Thyroid gland (tissue), 4 donors: Measurements from ENCODE around the gene PTPN14. TPM values are rescaled to one million over a fixed set of nuclear protein-coding genes. Genes with fewer than 3 reads are reported as not detected.
"Not testable (repeated sequence)": the region's sequence is repeated elsewhere in the genome, so short reads cannot be mapped to it uniquely, and the experiment has no call there.

Source experiments
- DNase-seq, 2 donors: peaks; one replicate each; pipeline ENCODE4 v3.0.0-alpha.2; 2019
- H3K27ac ChIP-seq, 3 donors: fragments of 200-600 bp; sonication (generic); 1 replicate in 2 of 3; 2 replicates in 1 of 3; pipeline ENCODE4 v1.5.1; 2016 to 2019; ENCODE audit warnings: mild to moderate bottlenecking in 1 of 3, moderate library complexity in 1 of 3
- H3K27me3 ChIP-seq: fragments of 200-600 bp; sonication (generic); one replicate; pipeline ENCODE4 v1.5.1; 2019
- H3K36me3 ChIP-seq, 2 donors: fragments of 200-600 bp; sonication (generic); one replicate each; pipeline ENCODE4 v1.5.1; 2016 to 2019
- H3K4me1 ChIP-seq, 2 donors: fragments of 200-600 bp; sonication (generic); one replicate each; pipeline ENCODE4 v1.5.1; 2017 to 2019
- H3K4me3 ChIP-seq, 3 donors: fragments of 200-600 bp; sonication (generic); replicated peaks in 1 of 3; 1 replicate in 2 of 3; 2 replicates in 1 of 3; pipeline ENCODE4 v1.5.1; 2016; ENCODE audit warnings: mild to moderate bottlenecking in 1 of 3
- H3K9me3 ChIP-seq: fragments of 200-600 bp; sonication (generic); one replicate; pipeline ENCODE4 v1.5.1; 2017
- POLR2A ChIP-seq, 2 donors: fragments of 450-650 bp; IDR thresholded peaks; one replicate each; pipeline ENCODE4 v1.6.1; 2017; ENCODE audit warnings: antibody characterized with exemption in 2 of 2, mild to moderate bottlenecking in 2 of 2, moderate library complexity in 1 of 2
- WGBS, 2 donors: methylation state at CpG; one replicate each; pipeline ENCODE4 v1.1.5; 2017; 5-methylcytosine and 5-hydroxymethylcytosine counted together
- intact Hi-C: fragments of 100-400 bp; cut with DNase I; formaldehyde crosslinking; loops from one replicate; pipeline ENCODE4 v1.15.1; 2023
- total RNA-seq, 4 donors: library from RNA; depleted of rRNA; stranded (reverse); fragments of >200 nt; gene quantifications; one replicate each; pipeline ENCODE4 v1.2.3, GENCODE V29; 2016
- TF ChIP-seq, protein P1 (sequence below), 6 experiments: fragments of 200-600 bp in 3 of 6; fragments of 450-650 bp in 3 of 6; sonication (generic) in 3 of 6; IDR thresholded peaks; one replicate each; pipeline ENCODE4 v1.5.1; 2016 to 2019; ENCODE audit warnings: antibody characterized with exemption in 6 of 6, mild to moderate bottlenecking in 2 of 6, inconsistent platforms in 1 of 6, moderate library complexity in 1 of 6

The PTPN14 gene
- total RNA-seq, 4 donors from 2014 or later: 28.1 to 33.4 (median 31.8) TPM

DNA sequence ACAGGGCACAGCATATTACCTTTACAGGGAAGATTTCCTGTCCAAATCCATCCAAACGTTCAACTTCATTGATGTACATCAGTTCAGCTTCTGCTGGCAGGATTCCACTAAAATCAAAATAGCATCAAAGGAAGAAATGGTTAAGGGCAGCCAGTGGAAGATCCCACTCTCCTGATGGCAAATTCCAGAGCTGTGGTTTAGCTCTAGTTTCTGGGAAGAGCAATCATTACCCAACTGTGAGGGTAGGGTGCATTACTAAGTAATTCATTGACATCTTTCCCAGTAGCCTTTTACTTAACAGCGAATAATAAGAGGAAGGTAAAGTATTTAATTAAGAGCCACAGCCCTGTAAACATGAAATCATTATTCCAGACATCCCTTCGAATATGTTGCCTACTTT, 149.7 kb downstream of the PTPN14 start:
- H3K36me3 ChIP-seq: peaks cover 0 to 2% of the 10 kb centered on the region in 2 donors
- peaks cover 0 to 10% of the 10 kb centered on the region in 2 donors for H3K4me1 ChIP-seq
- intact Hi-C loops: no loop called here
- WGBS, 2 donors: 86 to 93% methylated on average over 3 of the region's 3 CpGs
- no peak for TF ChIP-seq POLR2A (IDR thresholded peaks at IDR 0.05)
- TF ChIP-seq, protein P1, sequence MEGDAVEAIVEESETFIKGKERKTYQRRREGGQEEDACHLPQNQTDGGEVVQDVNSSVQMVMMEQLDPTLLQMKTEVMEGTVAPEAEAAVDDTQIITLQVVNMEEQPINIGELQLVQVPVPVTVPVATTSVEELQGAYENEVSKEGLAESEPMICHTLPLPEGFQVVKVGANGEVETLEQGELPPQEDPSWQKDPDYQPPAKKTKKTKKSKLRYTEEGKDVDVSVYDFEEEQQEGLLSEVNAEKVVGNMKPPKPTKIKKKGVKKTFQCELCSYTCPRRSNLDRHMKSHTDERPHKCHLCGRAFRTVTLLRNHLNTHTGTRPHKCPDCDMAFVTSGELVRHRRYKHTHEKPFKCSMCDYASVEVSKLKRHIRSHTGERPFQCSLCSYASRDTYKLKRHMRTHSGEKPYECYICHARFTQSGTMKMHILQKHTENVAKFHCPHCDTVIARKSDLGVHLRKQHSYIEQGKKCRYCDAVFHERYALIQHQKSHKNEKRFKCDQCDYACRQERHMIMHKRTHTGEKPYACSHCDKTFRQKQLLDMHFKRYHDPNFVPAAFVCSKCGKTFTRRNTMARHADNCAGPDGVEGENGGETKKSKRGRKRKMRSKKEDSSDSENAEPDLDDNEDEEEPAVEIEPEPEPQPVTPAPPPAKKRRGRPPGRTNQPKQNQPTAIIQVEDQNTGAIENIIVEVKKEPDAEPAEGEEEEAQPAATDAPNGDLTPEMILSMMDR (IDR thresholded peaks at IDR 0.05): no peak
- H3K27me3 ChIP-seq: no peaks in the 10 kb centered on the region
- DNase-seq: no peak
- no peak overlapping the region for H3K4me3 ChIP-seq
- no peak overlapping the region for H3K27ac ChIP-seq
- H3K9me3 ChIP-seq: no peaks in the 10 kb centered on the region

DNA sequence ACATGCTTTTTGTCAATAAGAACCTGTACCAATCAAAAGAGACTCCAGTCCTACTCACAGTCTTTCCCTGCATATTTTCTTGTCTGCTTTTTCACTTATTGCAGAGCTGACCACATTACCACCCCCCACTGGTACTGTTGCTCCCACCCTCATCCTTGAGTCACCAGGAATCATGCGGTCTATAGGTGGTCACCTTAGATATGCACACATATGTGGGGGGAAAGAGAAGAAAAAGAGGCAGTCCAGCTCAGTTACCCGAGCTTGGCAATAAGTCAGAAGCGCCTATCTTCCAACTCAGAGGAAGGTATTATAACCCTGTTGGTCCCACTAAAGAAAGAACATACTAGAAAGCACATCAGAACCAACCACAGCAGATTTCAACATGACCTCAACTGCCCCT, 151.3 kb downstream of the PTPN14 start:
- H3K36me3 ChIP-seq: peaks cover 0 to 2% of the 10 kb centered on the region in 2 donors
- DNase-seq: no peak
- intact Hi-C loops: no loop called here

DNA sequence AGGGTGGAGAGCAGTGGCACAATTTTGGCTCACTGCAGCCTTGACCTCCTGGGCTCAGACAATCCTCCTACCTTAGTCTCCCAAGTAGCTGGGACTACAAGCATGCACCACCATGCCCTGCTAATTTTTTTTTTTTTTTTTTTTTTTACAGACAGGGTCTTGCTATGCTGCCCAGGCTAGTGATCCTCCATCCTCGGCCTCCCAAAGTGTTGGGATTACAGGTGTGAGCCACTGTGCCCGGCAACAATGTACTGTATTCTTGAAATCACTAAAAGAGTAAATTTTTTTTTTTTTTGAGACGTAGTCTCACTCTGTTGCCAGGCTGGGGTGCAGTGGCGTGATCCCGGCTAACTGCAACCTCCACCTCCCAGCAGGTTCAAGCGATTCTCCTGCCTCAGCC, 152.9 kb downstream of the PTPN14 start:
- peaks cover 1 to 5% of the 10 kb centered on the region in 2 donors for H3K36me3 ChIP-seq

More for the DNA sequence above, 151.3 kb downstream of the PTPN14 start:
- Histone ChIP-seq H3K4me1 (peaks cover 0 to 10% of the 10 kb centered on the region in 2 donors), H3K27ac (no peak overlapping the region), H3K9me3 (no peaks in the 10 kb centered on the region), H3K4me3 (no peak overlapping the region), H3K27me3 (no peaks in the 10 kb centered on the region)
- WGBS, 2 donors: 95 to 96% methylated on average over 3 of the region's 3 CpGs
- TF ChIP-seq POLR2A (IDR thresholded peaks at IDR 0.05): no peak
- TF ChIP-seq, protein P1 (IDR thresholded peaks at IDR 0.05): no peak

DNA sequence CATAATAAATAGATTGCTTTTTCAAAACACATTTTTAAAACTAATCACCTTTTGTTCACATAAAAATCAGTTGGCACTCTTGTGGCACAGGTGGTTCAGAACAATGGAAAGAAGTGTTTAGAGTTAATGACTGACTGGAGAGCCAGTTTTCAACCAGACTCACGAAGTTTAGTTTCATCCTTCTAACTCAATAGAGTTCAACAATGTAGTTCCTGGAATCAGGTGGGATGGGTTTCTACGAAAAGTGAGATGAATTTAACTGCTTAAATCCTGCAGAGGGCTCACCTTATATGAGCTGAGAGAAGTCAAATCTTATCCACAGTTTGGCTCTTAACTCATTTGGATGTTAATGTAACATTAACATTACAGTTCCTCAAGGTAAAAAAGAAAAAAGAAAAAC, 153.9 kb downstream of the PTPN14 start:
- intact Hi-C loops: no loop called here
- Histone ChIP-seq H3K27me3 (no peaks in the 10 kb centered on the region), H3K4me3 (no peak overlapping the region), H3K27ac (no peak overlapping the region), H3K4me1 (no peaks in the 10 kb centered on the region), H3K36me3 (peaks cover 5 to 12% of the 10 kb centered on the region in 2 donors), H3K9me3 (no peaks in the 10 kb centered on the region)
- DNase-seq: no peak
- TF ChIP-seq POLR2A (IDR thresholded peaks at IDR 0.05): no peak
- TF ChIP-seq, protein P1 (IDR thresholded peaks at IDR 0.05): no peak
- 85 to 89% methylated on average over 2 of the region's 2 CpGs for WGBS, 2 donors

More for the DNA sequence above, 152.9 kb downstream of the PTPN14 start:
- TF ChIP-seq, protein P1 (IDR thresholded peaks at IDR 0.05): no peak
- no peak for TF ChIP-seq POLR2A (IDR thresholded peaks at IDR 0.05)
- H3K9me3 ChIP-seq: no peaks in the 10 kb centered on the region
- H3K4me3 ChIP-seq: no peak overlapping the region
- intact Hi-C loops: no loop called here
- DNase-seq: no peak
- H3K27ac ChIP-seq: no peak overlapping the region
- no peaks in the 10 kb centered on the region for H3K27me3 ChIP-seq
- WGBS, 2 donors: 96 to 99% methylated on average over 6 of the region's 6 CpGs
- peaks cover 0 to 5% of the 10 kb centered on the region in 2 donors for H3K4me1 ChIP-seq

DNA sequence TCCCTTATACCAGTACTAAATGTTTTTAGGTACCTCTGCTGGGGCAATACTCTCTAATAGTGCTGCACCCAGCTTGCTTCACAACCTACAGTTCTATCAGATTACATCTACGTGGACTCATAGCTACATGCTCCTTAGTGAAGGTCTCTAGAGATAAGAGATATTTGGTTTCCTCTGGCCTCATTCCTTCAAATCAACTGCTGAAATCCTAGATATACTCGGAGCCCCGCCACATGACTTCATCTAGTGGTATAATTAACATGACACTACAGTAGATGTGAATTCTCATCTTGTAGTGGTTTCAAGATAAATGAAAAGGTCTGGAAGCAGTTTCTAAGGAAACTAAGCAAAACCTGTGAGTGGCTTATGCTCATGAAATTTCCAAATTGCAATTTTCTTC, 155.1 kb downstream of the PTPN14 start:
- H3K27ac ChIP-seq: no peak overlapping the region
- no peak for TF ChIP-seq POLR2A (IDR thresholded peaks at IDR 0.05)
- TF ChIP-seq, protein P1 (IDR thresholded peaks at IDR 0.05): no peak
- no peak for DNase-seq
- intact Hi-C loops: no loop called here
- no peak overlapping the region for H3K4me3 ChIP-seq
- no peaks in the 10 kb centered on the region for H3K4me1 ChIP-seq
- H3K27me3 ChIP-seq: no peaks in the 10 kb centered on the region
- H3K36me3 ChIP-seq: peaks cover 5 to 14% of the 10 kb centered on the region in 2 donors
- 94 to 96% methylated on average over 3 of the region's 3 CpGs for WGBS, 2 donors
- H3K9me3 ChIP-seq: no peaks in the 10 kb centered on the region

DNA sequence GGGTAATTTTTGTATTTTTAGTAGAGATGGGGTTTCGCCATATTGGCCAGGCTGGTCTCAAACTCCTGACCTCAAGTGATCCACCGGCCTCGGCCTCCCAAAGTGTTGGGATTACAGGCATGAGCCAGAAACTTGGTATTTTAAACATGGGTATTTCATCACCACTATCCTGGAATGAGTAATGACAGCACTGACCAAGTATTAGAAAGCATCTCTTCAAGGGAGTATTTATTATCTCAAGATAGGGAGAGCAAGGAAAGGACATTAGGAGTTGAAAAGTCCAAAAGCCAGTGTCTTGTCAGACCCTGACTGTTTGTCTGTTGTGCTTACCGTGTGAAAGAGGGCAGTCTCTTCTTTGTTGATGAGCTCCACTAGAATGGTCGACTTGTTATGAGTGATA, 156.8 kb downstream of the PTPN14 start:
- WGBS, 2 donors: 90 to 93% methylated on average over 5 of the region's 5 CpGs

More for the DNA sequence above, 156.8 kb downstream of the PTPN14 start:
- DNase-seq, H3K4me3 ChIP-seq, H3K9me3 ChIP-seq, intact Hi-C loops, H3K4me1 ChIP-seq, H3K27me3 ChIP-seq, H3K27ac ChIP-seq: not testable (repeated sequence)
- peaks cover 5 to 12% of the 10 kb centered on the region in 2 donors for H3K36me3 ChIP-seq
